Measurements from ENCODE around the gene UBE2N. TPM values are rescaled to one million over a fixed set of nuclear protein-coding genes. Genes with fewer than 3 reads are reported as not detected.
"Not testable (repeated sequence)": the region's sequence is repeated elsewhere in the genome, so short reads cannot be mapped to it uniquely, and the experiment has no call there.

Gene UBE2N
- total and polyA plus RNA-seq, 7 experiments from 2014 or later = 76.6 to 180 (median 78.6) TPM

- Histone ChIP-seq H3K27ac (ENCODE audit: low read depth, low read length) (no peak overlapping the region), H3K4me3 (ENCODE audit: low read length) (no peak overlapping the region), H3K4me1 (ENCODE audit: control insufficient read depth in 2 of 2, insufficient read depth in 2 of 2, low read length in 2 of 2) (peaks cover 5% of the 10 kb centered on the region in 2 donors), H3K9me3 (ENCODE audit: control insufficient read depth in 2 of 3, low read length in 3 of 3) (no peaks in the 10 kb centered on the region), H3K27me3 (ENCODE audit: control insufficient read depth in 2 of 2, insufficient read depth in 2 of 2, low read length in 2 of 2) (no peaks in the 10 kb centered on the region), H3K36me3 (ENCODE audit: control insufficient read depth in 2 of 3, insufficient read depth in 3 of 3, low read length in 3 of 3) (peaks cover 0 to 24% (median 0%) of the 10 kb centered on the region in 3 experiments)
- ChIA-PET CTCF (no interaction called here), POLR2A (interaction anchor here (1.6 kb wide), 1 partner anchor 29 kb away, joined by 5 read pairs; no protein-coding TSS in a partner anchor)
- intact Hi-C loops (cut with micrococcal nuclease) = no loop called here
- no peak overlapping the region for H3K4me3 Mint-ChIP-seq
- H3K27me3 Mint-ChIP-seq = no peaks in the 10 kb centered on the region
- H3K9me3 Mint-ChIP-seq = peaks cover 0 to 2% (median 0%) of the 10 kb centered on the region in 11 donors
- peak overlapping the region in 8 of 9 donors; percentile 15 to 90 (median 38) for H3K27ac Mint-ChIP-seq
- ATAC-seq (no peak), DNase-seq (no peak)
- H3K36me3 Mint-ChIP-seq = peaks cover 3 to 35% (median 15%) of the 10 kb centered on the region in 5 donors
- peaks cover 17 to 47% (median 34%) of the 10 kb centered on the region in 7 donors for H3K4me1 Mint-ChIP-seq
These were observed 34.4 kb downstream of the UBE2N start for GRCh38 chr12:93407054-93407962.

GRCh38 chr12:93404961-93405849 is 36.5 kb downstream of the UBE2N start:
- Histone ChIP-seq H3K36me3 (ENCODE audit: control insufficient read depth in 2 of 3, insufficient read depth in 3 of 3, low read length in 3 of 3) (peaks cover 0 to 16% (median 0%) of the 10 kb centered on the region in 3 experiments), H3K9me3 (ENCODE audit: control insufficient read depth in 2 of 3, low read length in 3 of 3) (no peaks in the 10 kb centered on the region), H3K4me3 (ENCODE audit: low read length) (no peak overlapping the region), H3K27me3 (ENCODE audit: control insufficient read depth in 2 of 2, insufficient read depth in 2 of 2, low read length in 2 of 2) (no peaks in the 10 kb centered on the region), H3K27ac (ENCODE audit: low read depth, low read length) (no peak overlapping the region), H3K4me1 (ENCODE audit: control insufficient read depth in 2 of 2, insufficient read depth in 2 of 2, low read length in 2 of 2) (no peaks in the 10 kb centered on the region)
- peak overlapping the region; percentile 6 to 64 (median 31) for H3K27ac Mint-ChIP-seq
- POLR2A ChIA-PET = interaction anchor here (1.2 kb wide), 2 partner anchors 44 to 476 kb away, joined by 3 read pairs; partner anchors contain the start of gene EEA1
- H3K4me3 Mint-ChIP-seq = no peak overlapping the region
- CTCF ChIA-PET = interaction anchor here (0.5 to 2.1 kb wide), 2 partner anchors 15 to 329 kb away, joined by 3 to 11 read pairs; no protein-coding TSS in a partner anchor
- intact Hi-C loops (cut with micrococcal nuclease) = no loop called here
- H3K9me3 Mint-ChIP-seq = peaks cover 0 to 2% (median 0%) of the 10 kb centered on the region in 11 donors
- H3K4me1 Mint-ChIP-seq = peaks cover 3 to 30% (median 14%) of the 10 kb centered on the region in 7 donors
- no peaks in the 10 kb centered on the region for H3K27me3 Mint-ChIP-seq
- H3K36me3 Mint-ChIP-seq = peaks cover 0 to 29% (median 13%) of the 10 kb centered on the region in 5 donors
- peak; percentile 46 for ATAC-seq
- DNase-seq = no peak

DNA sequence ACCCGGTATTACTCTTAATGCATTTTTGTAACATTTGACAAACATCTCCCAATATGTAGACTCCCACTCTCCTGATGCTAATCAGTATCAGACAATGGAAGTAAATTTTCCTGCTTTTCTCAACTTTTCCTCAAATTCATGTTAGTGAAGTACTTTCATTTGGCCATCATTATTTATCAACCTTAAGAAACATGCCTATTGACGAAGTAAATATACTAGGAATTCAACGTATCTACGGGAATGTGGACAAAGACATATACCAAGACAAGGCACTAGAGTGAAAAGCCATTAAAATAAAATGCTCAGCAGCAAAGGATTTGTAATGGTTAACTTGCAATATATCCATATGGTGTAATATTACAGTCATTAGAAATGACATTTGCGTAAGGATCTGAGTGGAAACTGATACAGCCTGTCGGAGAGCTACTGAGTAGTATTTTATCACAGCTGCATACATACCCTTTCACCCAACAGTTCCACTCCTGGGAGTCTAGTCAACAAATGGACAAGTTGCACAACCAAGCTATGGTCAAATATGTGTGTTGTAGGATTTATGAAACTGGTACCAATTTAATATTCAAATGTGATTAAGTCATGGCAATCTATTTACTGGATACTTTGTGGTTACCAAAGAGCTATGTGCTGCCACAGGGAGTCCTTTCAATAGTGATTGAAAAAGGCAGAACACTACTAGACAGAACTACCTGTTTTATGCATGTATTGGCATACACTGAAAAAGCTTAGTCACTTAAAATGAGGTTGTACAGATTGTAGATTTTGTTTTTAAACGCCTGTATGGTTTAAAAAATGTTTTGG is 37.6 kb downstream of the UBE2N start:
- ChIA-PET CTCF (interaction anchor here (0.5 to 2.1 kb wide), 3 partner anchors 16 to 574 kb away, joined by 3 to 11 read pairs (median 3); no protein-coding TSS in a partner anchor), POLR2A (no interaction called here)
- Histone ChIP-seq H3K4me3 (ENCODE audit: low read length) (no peak overlapping the region), H3K36me3 (ENCODE audit: control insufficient read depth in 2 of 3, insufficient read depth in 3 of 3, low read length in 3 of 3) (peaks cover 0 to 10% (median 0%) of the 10 kb centered on the region in 3 experiments), H3K9me3 (ENCODE audit: control insufficient read depth in 2 of 3, low read length in 3 of 3) (no peaks in the 10 kb centered on the region), H3K27ac (ENCODE audit: low read depth, low read length) (no peak overlapping the region), H3K4me1 (ENCODE audit: control insufficient read depth in 2 of 2, insufficient read depth in 2 of 2, low read length in 2 of 2) (no peaks in the 10 kb centered on the region), H3K27me3 (ENCODE audit: control insufficient read depth in 2 of 2, insufficient read depth in 2 of 2, low read length in 2 of 2) (no peaks in the 10 kb centered on the region)
- H3K27me3 Mint-ChIP-seq = no peaks in the 10 kb centered on the region
- H3K4me3 Mint-ChIP-seq = no peak overlapping the region
- intact Hi-C loops (cut with micrococcal nuclease) = no loop called here
- ATAC-seq = no peak
- peaks cover 0 to 29% (median 13%) of the 10 kb centered on the region in 5 donors for H3K36me3 Mint-ChIP-seq
- DNase-seq = no peak
- peaks cover 3 to 30% (median 11%) of the 10 kb centered on the region in 7 donors for H3K4me1 Mint-ChIP-seq
- H3K9me3 Mint-ChIP-seq = peaks cover 0 to 2% (median 0%) of the 10 kb centered on the region in 11 donors
- peak overlapping the region in 5 of 9 donors; percentile 9 to 56 (median 31) for H3K27ac Mint-ChIP-seq

- Mint-ChIP-seq H3K27me3 (no peaks in the 10 kb centered on the region), H3K36me3 (peaks cover 0 to 25% (median 9%) of the 10 kb centered on the region in 5 donors), H3K9me3 (peaks cover 0 to 2% (median 0%) of the 10 kb centered on the region in 11 donors), H3K4me3 (no peak overlapping the region), H3K27ac (peak overlapping the region in 5 of 9 donors; percentile 12 to 74 (median 36)), H3K4me1 (peaks cover 0 to 15% (median 4%) of the 10 kb centered on the region in 7 donors)
- H3K9me3 ChIP-seq (ENCODE audit: control insufficient read depth in 2 of 3, low read length in 3 of 3) = no peaks in the 10 kb centered on the region
- no peak overlapping the region for H3K4me3 ChIP-seq (ENCODE audit: low read length)
- ATAC-seq (no peak), DNase-seq (no peak)
- intact Hi-C loops (cut with micrococcal nuclease) = no loop called here
- ChIA-PET CTCF (interaction anchor here (0.7 to 1.4 kb wide), 2 partner anchors 404 to 415 kb away, joined by 3 to 6 read pairs; no protein-coding TSS in a partner anchor), POLR2A (interaction anchor here (0.6 to 0.7 kb wide), 2 partner anchors 626 to 1261 kb away, joined by 4 to 6 read pairs; no protein-coding TSS in a partner anchor)
- H3K4me1 ChIP-seq (ENCODE audit: control insufficient read depth in 2 of 2, insufficient read depth in 2 of 2, low read length in 2 of 2) = no peaks in the 10 kb centered on the region
- H3K27me3 ChIP-seq (ENCODE audit: control insufficient read depth in 2 of 2, insufficient read depth in 2 of 2, low read length in 2 of 2) = no peaks in the 10 kb centered on the region
- peaks cover 5 to 13% (median 11%) of the 10 kb centered on the region in 3 experiments for H3K36me3 ChIP-seq (ENCODE audit: control insufficient read depth in 2 of 3, insufficient read depth in 3 of 3, low read length in 3 of 3)
- H3K27ac ChIP-seq (ENCODE audit: low read depth, low read length) = no peak overlapping the region
These were observed 39.1 kb downstream of the UBE2N start for GRCh38 chr12:93402333-93403311.

- intact Hi-C loops (cut with micrococcal nuclease) = loop anchor here (5.0 kb wide), 3 partner anchors 472 to 703 kb away; partner anchors contain the start of gene EEA1 (in 2 of the 2)
- DNase-seq, CTCF ChIA-PET: not testable (repeated sequence)
These were observed 42.4 kb downstream of the UBE2N start for GRCh38 chr12:93399183-93399863.

More at GRCh38 chr12:93399183-93399863, 42.4 kb downstream of the UBE2N start:
- peaks cover 5 to 23% (median 16%) of the 10 kb centered on the region in 3 experiments for H3K36me3 ChIP-seq (ENCODE audit: control insufficient read depth in 2 of 3, insufficient read depth in 3 of 3, low read length in 3 of 3)
- not testable (repeated sequence) for H3K9me3 ChIP-seq (ENCODE audit: control insufficient read depth in 2 of 3, low read length in 3 of 3); H3K4me3 Mint-ChIP-seq; H3K4me1 Mint-ChIP-seq; H3K27me3 ChIP-seq (ENCODE audit: control insufficient read depth in 2 of 2, insufficient read depth in 2 of 2, low read length in 2 of 2); H3K4me1 ChIP-seq (ENCODE audit: control insufficient read depth in 2 of 2, insufficient read depth in 2 of 2, low read length in 2 of 2); H3K4me3 ChIP-seq (ENCODE audit: low read length); H3K9me3 Mint-ChIP-seq; H3K27me3 Mint-ChIP-seq; H3K27ac ChIP-seq (ENCODE audit: low read depth, low read length)
- ATAC-seq = peak; percentile 99
- POLR2A ChIA-PET = interaction anchor here (1.2 kb wide), 1 partner anchor 412 kb away, joined by 3 read pairs; no protein-coding TSS in a partner anchor
- Mint-ChIP-seq H3K27ac (peak overlapping the region in 1 of 9 donors; percentile 6), H3K36me3 (peaks cover 0 to 20% (median 7%) of the 10 kb centered on the region in 5 donors)

Data from naive thymus-derived CD4-positive, alpha-beta T cell (primary cell).